Measurements from ENCODE around the gene PPBP.
"Not testable (repeated sequence)": the region's sequence is repeated elsewhere in the genome, so short reads cannot be mapped to it uniquely, and the experiment has no call there.

PPBP gene

GRCh38 chr4:73991742-73992000 is 3.7 kb upstream of the PPBP start:
- ATAC-seq = no peak

DNA sequence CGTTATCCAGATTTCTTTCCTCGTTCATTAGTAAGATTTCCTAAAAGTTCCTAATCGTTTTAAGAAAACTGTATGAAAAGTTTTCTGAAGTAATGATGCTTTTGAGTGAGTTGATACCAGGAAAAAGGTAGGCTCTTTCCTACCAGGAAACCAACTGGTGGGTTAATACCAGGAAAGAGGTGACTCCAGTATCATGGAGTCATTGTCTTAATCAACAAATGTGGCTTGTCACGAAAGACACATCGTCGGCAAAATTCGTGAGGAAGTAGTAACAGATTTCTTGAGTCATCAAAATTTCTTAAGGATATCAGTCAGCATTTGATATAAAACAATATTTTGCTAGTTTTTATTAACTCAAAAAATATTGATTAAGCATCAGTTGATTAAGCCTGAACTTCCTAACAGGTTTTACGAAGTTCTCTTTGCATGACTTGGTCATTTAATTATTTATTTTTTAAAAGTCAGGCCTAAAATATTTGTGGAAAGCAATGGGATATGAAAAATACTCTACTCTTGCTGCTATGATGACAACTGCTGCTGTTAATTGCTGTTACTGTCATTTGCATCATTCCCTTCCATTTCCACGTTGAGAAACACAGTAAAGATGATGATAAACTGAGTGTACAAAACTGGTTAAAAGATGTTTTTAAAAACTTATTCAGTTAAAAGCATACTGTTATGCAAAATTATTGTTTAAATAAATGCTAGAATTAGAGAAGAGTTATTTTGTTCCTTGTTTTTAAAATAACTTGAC is 3.2 kb upstream of the PPBP start:
- ATAC-seq = no peak

- no peak for ATAC-seq
Observed at GRCh38 chr4:73989928-73990327, 1.9 kb upstream of the PPBP start.

DNA sequence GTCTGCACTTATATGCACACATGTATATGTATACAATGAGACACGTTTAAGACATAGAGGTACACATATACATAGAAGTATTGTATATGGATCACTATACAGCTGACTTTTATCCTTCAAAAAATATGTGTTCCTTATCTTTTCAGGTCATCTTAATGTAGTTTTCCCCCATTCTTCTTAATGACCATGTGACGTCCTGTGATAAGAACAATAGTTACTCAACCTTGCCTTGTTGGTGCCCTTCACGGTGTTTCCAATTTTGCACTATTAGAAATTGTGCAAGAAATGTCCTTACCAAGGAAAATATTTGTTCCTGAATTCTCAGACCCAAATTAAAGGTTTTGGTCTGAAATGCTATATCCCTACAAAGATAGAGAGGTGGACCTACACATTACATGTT is 1.0 kb upstream of the PPBP start:
- no peak for ATAC-seq

- no peak for ATAC-seq
Observed at GRCh38 chr4:73985528-73985852, 2.5 kb downstream of the PPBP start.

DNA sequence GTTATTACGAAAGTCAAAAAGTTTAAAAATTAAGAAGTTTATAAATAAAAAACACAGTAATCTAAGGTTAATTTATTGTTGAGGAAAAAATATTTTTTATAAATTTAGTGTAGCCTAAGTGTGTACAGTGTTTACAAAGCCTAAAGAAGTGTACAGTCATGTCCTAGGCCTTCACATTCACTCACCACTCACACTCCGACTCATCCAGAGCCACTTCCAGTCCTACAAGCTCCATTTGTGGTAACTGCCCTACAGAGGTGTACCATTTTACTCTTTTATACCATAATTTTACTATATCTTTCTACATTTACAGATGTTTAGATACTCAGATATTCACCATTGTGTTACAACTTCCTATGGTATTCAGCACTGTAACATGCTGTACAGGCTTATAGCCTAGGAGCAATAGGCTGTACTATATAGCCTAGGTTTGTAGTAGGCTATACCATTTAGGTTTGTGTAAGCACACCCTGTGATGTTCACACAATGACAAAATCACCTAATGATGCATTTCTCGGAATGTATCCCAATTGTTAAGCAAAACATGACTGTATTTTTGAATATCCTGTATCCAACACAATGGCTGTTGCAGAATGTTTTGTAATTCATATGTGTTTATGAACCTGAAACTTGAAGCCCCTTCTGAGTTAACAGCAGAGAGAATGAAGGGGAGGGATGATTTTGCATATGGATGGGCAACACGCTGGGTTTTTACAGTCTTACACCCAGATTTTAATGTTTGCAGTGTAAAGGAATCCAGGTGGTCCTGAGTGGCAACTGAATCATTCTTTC is 3.1 kb downstream of the PPBP start:
- no peak for ATAC-seq

- ATAC-seq = not testable (repeated sequence)
Observed at GRCh38 chr4:73981175-73981574, 6.8 kb downstream of the PPBP start.

DNA sequence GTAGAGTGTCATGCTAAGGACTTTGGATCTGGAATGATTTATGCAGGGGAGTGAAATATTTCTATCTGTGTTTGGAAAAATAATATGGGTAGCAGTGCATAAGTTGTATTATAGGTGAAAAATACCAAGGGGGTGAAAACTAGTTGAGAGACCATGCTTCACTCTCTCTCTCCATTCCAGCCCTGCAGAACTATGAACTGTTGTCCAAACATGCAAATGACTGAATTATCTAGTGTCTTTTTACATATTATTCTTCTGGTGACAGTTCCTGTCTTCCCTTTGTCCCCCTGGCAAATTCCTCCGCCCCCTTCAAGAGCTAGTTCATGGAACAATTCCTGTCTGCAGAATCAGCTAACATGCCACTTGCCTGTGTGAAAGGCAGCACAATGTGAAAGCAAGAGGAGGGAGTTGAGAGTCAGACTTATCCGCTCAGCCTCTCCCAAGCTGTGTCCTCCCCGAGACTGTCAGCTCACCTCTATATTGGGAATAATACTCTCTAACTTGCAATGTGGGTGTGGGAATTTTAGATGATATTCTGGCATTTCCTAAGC is 8.5 kb downstream of the PPBP start:
- no peak for ATAC-seq

DNA sequence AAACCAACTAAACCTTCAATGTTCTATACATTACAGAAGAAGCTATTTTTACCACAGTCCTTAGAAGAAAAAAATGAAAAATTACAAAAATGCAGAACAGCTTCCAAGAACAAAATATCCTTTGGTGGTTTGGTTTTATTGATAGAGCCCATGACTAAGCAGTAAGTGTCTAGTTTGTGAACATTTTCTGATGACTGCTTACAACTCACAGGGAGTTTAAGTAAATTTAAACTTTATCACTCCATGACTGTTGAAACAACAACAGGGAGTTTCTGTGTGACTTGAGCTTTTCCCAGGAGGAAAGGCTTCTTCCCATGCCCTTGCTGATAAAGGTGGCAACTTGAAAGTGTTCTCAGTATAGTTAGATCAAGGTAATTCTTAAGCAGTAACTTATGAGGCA is 9.1 kb downstream of the PPBP start:
- no peak for ATAC-seq

GRCh38 chr4:73976716-73977115 is 11.3 kb downstream of the PPBP start:
- ATAC-seq = no peak

- no peak for ATAC-seq
Observed at GRCh38 chr4:73976217-73976616, 11.8 kb downstream of the PPBP start.

GRCh38 chr4:73974352-73974751 is 13.6 kb downstream of the PPBP start:
- no peak for ATAC-seq

GRCh38 chr4:73970945-73971344 is 17.0 kb downstream of the PPBP start:
- ATAC-seq = no peak

DNA sequence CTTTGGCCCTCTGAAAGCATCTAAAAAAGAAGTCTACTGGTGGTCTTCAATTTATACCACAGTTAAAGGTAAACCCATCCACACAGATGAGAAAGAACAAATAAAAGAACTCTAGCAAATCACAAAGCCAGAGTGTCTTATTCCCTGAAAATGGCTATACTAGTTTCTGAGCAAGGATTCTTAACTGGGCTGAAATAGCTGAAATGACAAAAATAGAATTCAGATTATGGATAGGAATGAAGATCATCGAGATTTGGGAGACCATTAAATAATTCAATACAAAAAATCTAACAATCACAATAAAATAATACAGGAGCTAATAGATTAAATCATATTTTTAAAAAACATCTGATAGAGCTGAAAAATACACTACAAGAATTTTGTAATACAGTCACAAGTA is 18.0 kb downstream of the PPBP start:
- no peak for ATAC-seq

- no peak for ATAC-seq
Observed at GRCh38 chr4:73967866-73968265, 20.1 kb downstream of the PPBP start.

DNA sequence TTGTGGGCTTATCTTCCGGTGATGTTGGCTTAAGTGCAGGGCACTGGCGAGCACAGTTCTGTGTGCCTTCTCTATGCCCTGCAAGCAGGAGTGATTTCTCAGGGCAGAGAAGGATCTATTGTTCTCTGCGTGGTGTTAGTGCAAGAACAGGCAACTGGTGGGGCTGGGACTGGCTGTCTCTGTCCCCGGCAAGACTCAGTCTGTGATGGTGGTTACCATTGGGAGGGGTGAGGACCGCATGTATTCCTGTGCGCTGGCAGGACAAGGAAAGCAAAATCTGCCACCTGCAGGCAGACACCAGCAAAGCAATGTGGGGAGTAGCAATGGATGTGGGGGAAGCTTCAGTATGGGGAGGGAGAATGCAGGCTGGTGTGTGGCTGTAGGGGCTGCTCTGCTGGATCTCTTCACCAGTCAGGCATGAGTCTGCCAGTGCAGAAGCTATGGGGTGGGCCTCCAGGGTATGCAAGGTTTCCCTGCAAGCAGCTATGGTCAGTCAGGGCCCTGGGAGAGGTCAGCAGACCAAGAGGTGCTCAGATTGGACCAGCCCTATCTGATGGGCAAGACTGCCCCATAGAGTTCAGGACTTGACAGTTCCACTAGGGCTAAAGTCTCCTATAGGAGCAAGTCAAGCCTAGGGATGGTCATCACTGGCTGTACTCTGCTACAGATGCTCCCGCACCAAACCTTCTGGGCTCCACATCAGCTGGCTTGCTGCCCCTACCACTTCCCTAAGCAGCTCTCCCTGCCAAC is 23.0 kb downstream of the PPBP start:
- no peak for ATAC-seq

GRCh38 chr4:73962724-73963123 is 25.3 kb downstream of the PPBP start:
- no peak for ATAC-seq

DNA sequence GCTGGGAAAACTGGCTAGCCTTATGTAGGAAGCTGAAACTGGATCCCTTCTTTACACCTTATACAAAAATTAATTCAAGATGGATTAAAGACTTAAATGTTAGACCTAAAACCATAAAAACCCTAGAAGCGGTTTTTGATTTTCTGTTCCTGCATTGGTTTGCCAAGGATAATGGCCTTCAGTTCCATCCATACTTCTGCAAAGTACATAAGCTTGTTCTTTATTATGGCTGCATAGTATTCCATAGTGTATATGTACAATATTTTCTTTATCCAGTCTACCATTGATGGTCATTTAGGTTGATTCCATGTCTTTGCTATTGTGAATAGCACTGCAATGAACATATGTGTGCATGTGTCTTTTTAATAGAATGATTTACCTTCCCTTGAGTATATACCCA is 28.9 kb downstream of the PPBP start:
- not testable (repeated sequence) for ATAC-seq

GRCh38 chr4:73952352-73952751 is 35.6 kb downstream of the PPBP start:
- no peak for ATAC-seq

- ATAC-seq = not testable (repeated sequence)
Observed at GRCh38 chr4:73950376-73950920, 37.5 kb downstream of the PPBP start.

DNA sequence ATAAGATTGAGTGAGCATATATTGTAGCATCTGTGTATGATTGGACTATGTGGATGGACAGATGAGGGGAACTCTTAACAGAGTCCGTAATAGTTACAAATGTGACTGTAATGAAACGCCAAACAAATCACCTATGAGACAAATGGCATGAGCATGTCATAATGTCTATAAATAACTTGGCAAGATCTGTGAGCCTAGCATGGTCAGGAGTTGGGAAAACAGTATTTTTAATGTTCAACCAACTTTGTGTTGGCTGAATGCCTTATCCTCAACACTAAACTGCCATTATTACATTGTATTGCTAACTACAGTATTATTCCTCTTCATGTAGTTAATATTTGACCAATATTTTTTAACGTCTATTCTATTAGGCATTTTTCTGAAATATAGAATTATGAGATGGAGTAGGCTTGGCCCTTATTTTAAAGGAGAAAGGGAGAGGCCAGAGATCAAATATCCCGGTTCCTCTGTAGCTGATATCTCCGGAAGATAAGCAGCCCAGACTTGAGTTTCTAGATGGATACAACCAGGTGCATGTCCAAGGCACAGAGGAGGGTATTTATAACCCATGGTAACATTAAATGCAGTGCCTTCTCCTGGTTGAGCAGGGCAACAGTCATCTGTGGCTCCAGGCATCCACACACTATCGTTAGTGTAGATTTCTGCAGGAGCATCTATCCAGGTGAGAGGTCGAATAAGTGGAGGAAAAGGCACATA is 38.8 kb downstream of the PPBP start:
- no peak for ATAC-seq

GRCh38 chr4:73948291-73948690 is 39.7 kb downstream of the PPBP start:
- no peak for ATAC-seq
